ENCODE measurements around the gene NFX1.

The NFX1 gene

DNA sequence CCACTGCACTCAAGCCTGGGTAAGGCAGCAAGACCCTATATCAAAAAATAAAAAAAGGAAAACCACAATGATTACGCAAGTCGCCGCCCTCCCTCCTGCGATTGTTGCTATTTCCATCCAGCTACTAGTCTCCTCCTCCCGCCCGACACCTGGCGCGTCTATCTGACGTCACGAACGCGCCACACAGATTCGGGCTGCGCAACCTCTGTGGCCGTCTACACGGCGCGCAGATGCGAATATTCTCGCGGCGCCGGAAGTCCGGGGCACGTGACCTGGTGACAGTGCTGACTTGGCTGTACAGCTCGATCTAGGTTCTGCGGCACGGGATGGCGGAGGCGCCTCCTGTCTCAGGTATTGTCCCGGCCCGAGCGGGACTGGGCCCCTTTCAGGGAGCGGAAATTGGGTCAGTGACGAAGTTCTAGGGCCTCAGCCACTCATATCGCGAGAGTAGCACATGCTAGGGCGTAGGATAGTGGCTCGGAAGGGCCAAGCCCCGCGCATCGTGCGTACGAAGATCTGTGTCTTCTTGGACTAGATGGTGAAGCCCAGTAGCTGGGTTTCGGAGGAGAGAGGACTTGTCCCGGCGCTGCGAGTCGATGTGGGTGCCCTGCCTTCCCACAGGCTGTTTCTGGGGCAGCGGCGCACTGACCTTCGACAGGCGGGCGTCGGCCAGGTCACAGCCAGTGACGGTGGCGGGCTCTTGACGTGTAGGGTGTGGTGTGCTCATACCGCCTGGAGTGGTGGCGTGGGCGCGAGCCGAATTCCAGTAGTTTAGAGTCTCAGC, at the start of gene NFX1:
Gene NFX1 (plus strand): TSS at position 270 of the 784 bp plus-strand sequence. CDS start 57 bp downstream, at position 327.
- peak; percentile 93 for DNase-seq (ENCODE audit: low read depth)
- H3K4me3 ChIP-seq (ENCODE audit: low read depth, low read length): peak within 1 kb of the TSS; percentile 93
- TF ChIP-seq, protein P1, sequence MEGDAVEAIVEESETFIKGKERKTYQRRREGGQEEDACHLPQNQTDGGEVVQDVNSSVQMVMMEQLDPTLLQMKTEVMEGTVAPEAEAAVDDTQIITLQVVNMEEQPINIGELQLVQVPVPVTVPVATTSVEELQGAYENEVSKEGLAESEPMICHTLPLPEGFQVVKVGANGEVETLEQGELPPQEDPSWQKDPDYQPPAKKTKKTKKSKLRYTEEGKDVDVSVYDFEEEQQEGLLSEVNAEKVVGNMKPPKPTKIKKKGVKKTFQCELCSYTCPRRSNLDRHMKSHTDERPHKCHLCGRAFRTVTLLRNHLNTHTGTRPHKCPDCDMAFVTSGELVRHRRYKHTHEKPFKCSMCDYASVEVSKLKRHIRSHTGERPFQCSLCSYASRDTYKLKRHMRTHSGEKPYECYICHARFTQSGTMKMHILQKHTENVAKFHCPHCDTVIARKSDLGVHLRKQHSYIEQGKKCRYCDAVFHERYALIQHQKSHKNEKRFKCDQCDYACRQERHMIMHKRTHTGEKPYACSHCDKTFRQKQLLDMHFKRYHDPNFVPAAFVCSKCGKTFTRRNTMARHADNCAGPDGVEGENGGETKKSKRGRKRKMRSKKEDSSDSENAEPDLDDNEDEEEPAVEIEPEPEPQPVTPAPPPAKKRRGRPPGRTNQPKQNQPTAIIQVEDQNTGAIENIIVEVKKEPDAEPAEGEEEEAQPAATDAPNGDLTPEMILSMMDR (IDR thresholded peaks at IDR 0.05; ENCODE audit: low read depth, low read length, missing control alignments): no peak

DNA sequence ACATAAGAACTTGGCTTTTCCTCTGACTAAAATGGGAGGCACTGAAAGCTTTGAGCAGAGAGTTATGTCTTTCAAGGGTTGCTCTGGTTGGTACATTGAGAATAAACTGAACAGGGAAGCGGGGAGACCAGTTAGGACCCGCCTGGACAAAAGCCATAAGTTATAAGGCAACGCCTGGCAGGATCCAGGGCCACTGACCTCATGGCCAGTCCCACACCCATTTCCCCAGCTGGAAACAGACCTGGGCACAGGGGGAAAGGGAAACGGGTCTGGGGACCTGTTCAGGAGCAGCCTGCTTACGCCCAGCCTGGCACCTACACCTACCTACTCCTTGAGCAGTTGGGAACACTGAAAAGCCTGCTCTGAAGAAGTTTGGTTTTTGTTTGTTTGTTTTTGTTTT, 49.0 kb upstream of the NFX1 start:
- no peak for DNase-seq (ENCODE audit: low read depth)
- H3K4me3 ChIP-seq (ENCODE audit: low read depth, low read length): no peak overlapping the region
- TF ChIP-seq, protein P1 (IDR thresholded peaks at IDR 0.05; ENCODE audit: low read depth, low read length, missing control alignments): no peak

DNA sequence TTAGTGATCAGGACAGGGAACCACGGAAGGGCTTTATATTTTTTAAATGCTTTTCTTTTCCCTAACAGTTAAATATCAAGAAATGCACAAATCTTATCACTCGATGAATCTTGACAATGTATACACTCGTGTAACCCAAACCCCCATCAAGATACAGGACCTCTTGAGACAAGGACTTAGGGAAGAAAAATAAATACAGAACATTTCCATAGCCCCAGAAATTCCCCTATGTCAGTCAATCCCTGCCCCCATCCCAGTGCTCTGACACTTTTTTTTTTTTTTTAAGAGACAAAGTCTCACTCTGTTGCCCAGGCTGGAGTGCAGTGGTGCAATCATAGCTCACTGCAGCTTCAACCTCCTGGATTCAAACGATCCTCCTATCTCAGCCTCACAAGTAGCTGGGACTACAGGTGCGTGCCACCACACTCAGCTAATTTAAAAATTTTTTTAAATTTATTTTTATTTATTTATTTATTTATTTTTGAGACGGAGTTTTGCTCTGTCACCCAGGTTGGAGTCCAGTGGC, 47.6 kb upstream of the NFX1 start:
- TF ChIP-seq, protein P1 (IDR thresholded peaks at IDR 0.05; ENCODE audit: low read depth, low read length, missing control alignments): no peak
- no peak for DNase-seq (ENCODE audit: low read depth)
- no peak overlapping the region for H3K4me3 ChIP-seq (ENCODE audit: low read depth, low read length)

DNA sequence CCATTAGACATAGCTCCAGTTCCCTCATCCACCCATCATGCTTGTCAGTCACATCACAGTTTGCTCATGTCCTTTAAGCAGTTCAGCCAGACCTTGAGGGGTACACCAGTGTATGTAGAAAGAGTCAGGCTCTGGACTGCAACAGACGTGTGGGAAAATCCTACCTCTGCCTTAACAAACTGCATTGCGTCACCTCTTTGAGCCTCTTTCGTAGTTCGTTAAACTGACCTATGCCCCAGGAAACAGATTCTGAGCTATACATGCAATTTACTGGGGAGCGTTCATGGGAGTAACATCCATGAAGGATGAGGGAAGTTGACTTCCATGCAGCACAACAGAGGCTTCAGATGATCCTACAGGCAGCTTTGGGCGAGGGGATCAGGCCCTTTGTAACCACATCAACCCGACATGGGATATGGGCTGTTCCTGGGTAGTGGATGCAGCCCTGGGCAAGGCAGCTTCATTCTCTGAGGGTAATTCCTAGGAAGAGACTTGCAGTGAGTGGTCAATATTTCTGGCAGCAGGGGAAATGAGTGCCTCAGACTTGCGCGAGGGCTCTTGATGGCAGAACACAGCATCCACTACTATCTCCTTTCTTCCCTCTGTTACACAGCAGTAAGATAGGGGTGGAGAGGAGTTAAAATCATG, 46.1 kb upstream of the NFX1 start:
- H3K4me3 ChIP-seq (ENCODE audit: low read depth, low read length): no peak overlapping the region
- TF ChIP-seq, protein P1 (IDR thresholded peaks at IDR 0.05; ENCODE audit: low read depth, low read length, missing control alignments): no peak
- DNase-seq (ENCODE audit: low read depth): no peak

DNA sequence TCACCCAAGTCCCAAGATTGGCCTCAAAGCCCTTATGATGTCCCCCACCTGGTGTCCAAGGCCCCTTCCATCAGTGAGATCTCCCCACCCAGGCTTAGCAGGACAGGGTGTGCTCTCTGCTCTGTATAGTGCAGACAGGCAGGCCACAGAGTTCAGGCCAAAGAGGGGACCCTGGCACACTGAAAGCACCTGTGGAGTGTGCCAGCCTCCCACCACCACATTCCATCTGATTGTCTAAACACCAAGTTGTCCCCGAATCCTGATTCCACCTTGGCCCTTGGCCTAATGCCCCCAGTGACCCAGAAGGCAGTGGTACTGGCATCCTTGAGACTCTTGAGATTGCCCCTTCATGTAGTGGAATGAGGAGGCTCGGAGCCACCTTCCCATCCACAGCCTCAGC, 45.0 kb upstream of the NFX1 start:
- H3K4me3 ChIP-seq (ENCODE audit: low read depth, low read length): no peak overlapping the region
- TF ChIP-seq, protein P1 (IDR thresholded peaks at IDR 0.05; ENCODE audit: low read depth, low read length, missing control alignments): no peak
- DNase-seq (ENCODE audit: low read depth): no peak

DNA sequence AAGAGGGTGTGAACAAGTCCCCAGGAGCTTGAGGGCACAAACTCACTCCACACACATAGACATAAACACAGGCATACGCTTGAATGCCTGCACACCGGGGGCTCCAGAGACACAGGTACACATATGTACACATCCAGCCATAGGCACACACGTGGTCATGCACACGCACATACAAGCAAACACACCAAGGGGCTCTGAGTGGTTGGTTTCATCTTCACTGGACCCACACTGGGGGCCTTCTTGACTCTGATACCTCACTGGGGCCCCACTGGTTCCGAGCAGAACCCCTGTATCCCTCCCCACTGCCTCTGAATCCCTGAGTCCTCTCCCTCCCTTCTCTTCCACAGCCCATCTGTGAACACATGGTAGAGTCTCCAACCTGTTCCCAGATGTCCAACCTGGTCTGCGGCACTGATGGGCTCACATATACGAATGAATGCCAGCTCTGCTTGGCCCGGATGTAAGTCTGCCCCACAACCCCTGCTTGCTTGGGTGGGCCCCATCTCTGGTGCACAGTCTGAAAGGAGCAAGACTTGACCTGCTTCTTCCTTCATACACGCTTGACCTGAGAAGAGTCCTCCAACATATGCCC, 44.0 kb upstream of the NFX1 start:
- no peak overlapping the region for H3K4me3 ChIP-seq (ENCODE audit: low read depth, low read length)
- no peak for DNase-seq (ENCODE audit: low read depth)
- TF ChIP-seq, protein P1 (IDR thresholded peaks at IDR 0.05; ENCODE audit: low read depth, low read length, missing control alignments): no peak

All from GM12864 (cell line).